ENCODE measurements around the gene IL12RB1.

Gene IL12RB1

DNA sequence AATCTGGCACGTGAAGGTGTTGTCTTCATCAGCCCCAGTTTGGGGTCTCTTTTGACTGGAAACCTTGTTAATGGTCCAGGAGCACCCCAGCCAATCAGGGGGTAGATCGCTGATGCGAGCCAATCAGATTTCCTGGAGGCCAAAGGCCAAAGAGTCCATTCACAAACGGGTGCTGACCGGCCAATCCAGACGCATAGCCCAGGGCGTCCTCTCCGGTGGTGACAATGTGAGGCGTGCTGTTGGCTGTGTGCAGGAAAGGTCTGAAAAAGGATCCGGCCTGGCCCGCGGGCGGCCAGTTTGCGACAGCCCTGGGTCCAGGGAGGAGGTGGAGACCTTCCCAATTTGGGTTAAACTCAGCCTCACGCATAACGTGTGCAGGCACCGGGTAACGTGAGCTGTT lies 14.0 kb upstream of the IL12RB1 start:
- H3K27ac ChIP-seq = no peak overlapping the region
- no peak for TF ChIP-seq CTCF (conservative IDR thresholded peaks at IDR 0.05; ENCODE audit: low read depth)
- DNase-seq (ENCODE audit: low spot score) = no peak
- CTCF ChIA-PET = no interaction called here
- POLR2A ChIA-PET (ENCODE audit: low non-redundant PET) = no interaction called here

- ChIA-PET POLR2A (ENCODE audit: low non-redundant PET) (no interaction called here), CTCF (interaction anchor here (0.6 kb wide), 1 partner anchor 9 kb away, joined by 5 read pairs; no protein-coding TSS in a partner anchor)
- no peak for DNase-seq (ENCODE audit: low spot score)
- H3K27ac ChIP-seq = no peak overlapping the region
- TF ChIP-seq CTCF (conservative IDR thresholded peaks at IDR 0.05; ENCODE audit: low read depth) = no peak
Measured at GRCh38 chr19:18099623-18099995, 12.9 kb upstream of the IL12RB1 start.

DNA sequence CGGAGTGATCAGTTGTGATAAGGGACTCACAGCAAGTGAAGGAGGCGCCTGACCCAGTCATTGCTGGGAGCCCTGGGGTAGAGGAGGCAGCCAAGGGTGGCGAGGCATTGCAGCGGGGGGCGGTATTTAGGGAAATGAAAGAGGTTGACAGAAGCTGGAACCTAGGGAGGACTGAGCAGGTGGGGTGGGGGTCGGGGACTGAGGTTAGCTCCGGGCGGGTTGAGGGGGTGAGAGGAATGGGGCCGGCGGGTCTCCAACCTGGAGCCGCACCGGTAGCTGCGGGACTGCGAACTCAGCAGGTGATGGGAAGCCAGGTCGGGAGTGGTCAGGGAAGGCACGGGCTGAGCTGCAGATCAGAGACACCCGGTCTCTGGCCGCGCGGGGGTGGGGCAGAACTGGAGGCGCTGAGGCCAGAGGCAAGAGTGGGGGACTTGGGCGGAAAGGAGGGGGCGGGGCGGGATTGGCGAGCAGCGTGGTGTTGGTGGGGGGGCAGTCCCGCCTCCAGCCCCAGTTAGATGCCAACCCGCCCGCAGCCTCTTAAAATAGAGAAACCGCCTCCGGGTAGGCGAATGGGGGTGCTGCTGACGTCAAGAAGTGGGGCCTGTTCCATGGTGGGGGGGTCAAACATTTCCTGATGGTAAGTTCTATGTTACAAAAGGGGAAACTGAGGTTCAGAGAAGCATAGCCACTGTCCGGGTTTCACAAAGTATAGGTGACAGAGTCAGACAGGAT lies 12.3 kb upstream of the IL12RB1 start:
- DNase-seq (ENCODE audit: low spot score) = no peak
- no peak for TF ChIP-seq CTCF (conservative IDR thresholded peaks at IDR 0.05; ENCODE audit: low read depth)
- ChIA-PET POLR2A (ENCODE audit: low non-redundant PET) (interaction anchor here (0.8 kb wide), 1 partner anchor 11 kb away, joined by 3 read pairs; no protein-coding TSS in a partner anchor), CTCF (no interaction called here)
- H3K27ac ChIP-seq = no peak overlapping the region

DNA sequence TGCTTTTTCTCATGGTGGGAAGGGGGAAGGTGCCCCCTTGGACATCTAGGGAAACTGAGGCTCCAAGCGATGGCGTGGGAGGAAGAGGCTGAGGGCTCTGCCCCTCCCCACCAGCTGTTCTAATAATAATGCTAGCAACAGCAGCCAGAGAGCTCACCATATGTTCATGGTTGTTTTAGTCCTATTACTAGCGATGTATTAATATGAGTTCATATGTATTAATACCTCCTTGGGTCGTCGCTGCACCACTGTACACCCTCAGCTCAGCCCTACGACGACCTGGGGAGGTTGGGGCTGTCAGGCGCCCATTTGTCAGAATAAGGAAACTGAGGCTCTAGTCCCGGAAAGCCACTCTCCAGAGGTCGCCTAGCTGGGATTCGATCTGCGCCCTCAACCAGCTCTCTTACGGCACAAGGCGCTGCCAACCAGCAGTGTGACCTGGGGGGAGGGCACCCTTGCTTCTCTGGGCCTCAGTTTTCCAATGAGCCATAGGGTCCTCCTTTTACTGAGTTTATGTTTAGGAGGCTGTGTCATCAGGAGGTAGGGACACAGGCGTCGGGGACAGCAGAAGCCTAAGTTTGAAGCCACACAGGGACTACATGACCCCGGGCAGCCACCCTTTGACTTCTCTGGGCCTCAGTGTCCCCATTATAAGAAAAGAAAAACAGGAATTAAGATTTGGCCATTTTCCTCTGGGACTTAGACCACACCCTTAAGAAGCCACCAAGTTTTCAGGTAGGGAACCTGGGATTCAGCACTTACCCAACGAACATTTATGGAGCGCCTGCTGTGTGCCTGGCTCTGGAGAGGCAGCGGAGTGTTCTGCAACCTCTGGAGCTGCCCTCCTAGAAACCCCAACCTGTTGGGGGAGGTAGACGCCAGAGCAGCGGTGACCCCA lies 11.5 kb upstream of the IL12RB1 start:
- DNase-seq (ENCODE audit: low spot score) = no peak
- no peak overlapping the region for H3K27ac ChIP-seq
- POLR2A ChIA-PET (ENCODE audit: low non-redundant PET) = interaction anchor here (0.8 kb wide), 1 partner anchor 12 kb away, joined by 3 read pairs; no protein-coding TSS in a partner anchor
- CTCF ChIA-PET = interaction anchor here (0.5 kb wide), 1 partner anchor 363 kb away, joined by 4 read pairs; no protein-coding TSS in a partner anchor
- TF ChIP-seq CTCF (conservative IDR thresholded peaks at IDR 0.05; ENCODE audit: low read depth) = no peak

GRCh38 chr19:18097217-18097992 lies 10.7 kb upstream of the IL12RB1 start, which contains the start of gene MAST3:
Gene MAST3 (plus strand): TSS chr19:18097778. CDS start chr19:18097793, 15 bp downstream.
- CTCF ChIA-PET = interaction anchor here (0.7 kb wide), 1 partner anchor 36 kb away, joined by 3 read pairs; no protein-coding TSS in a partner anchor
- TF ChIP-seq CTCF (conservative IDR thresholded peaks at IDR 0.05; ENCODE audit: low read depth) = no peak
- DNase-seq (ENCODE audit: low spot score) = peak; percentile 98
- POLR2A ChIA-PET (ENCODE audit: low non-redundant PET) = no interaction called here
- H3K27ac ChIP-seq = 0 out of 2 replicates have a peak within 1 kb of the TSS, but pooled peaks have one; percentile 15

DNA sequence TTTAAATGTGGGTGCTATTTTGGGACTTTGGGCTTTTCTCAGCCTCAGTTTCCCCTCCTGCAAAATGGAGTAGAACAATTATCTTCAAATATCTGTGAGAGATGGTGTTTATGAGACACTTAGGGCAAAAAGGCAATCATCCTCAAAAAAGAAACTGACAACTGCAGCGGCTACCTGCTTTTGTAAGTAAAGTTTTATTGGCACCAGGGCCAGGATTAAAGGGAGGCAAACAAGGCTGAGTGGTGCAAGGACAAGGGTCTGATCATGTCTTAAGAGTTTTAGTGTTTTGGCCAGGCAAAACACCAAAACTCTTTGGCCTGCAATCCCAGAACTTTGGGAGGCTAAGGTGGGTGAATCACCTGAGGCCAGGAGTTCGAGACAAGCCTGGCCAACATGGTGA lies 9.5 kb upstream of the IL12RB1 start:
- H3K27ac ChIP-seq = no peak overlapping the region; the same call in 1 of the 2 replicates
- POLR2A ChIA-PET (ENCODE audit: low non-redundant PET) = no interaction called here
- no peak for DNase-seq (ENCODE audit: low spot score)
- CTCF ChIA-PET = no interaction called here
- TF ChIP-seq CTCF (conservative IDR thresholded peaks at IDR 0.05; ENCODE audit: low read depth) = no peak

Data from RWPE1 (cell line).